Fibroblast of villous mesenchyme (primary cell): ENCODE data around the gene KRT40. TPM values are rescaled to one million over a fixed set of nuclear protein-coding genes. Genes with fewer than 3 reads are reported as not detected.

ENCODE experiments used
- DNase-seq: peaks from one replicate; pipeline ENCODE4 v3.0.0-alpha.2; 2010; ENCODE audit warnings: low read depth
- H3K4me3 ChIP-seq: 2 replicates; pipeline ENCODE4 v1.5.1; 2011; ENCODE audit warnings: low read depth, mild to moderate bottlenecking, low read length
- CTCF ChIP-seq: IDR thresholded peaks from 2 replicates; pipeline ENCODE4 v1.5.1; 2012; ENCODE audit warnings: low read depth, mild to moderate bottlenecking, low read length; ENCODE audit not compliant: insufficient read depth
- total RNA-seq: library from RNA; depleted of rRNA; stranded (reverse); fragments of >200 nt; gene quantifications from 2 replicates; pipeline ENCODE4 v1.2.3, GENCODE V29; 2012

The KRT40 gene
- total RNA-seq, 1 donor, result not detected

GRCh38 chr17:40966848-40967247 is 17.3 kb downstream of the KRT40 start, which contains the start of gene KRT39:
Gene KRT39, minus strand, starts transcription at chr17:40966948. Its CDS starts 92 bp downstream, at chr17:40966856.
- no peak within 1 kb of the TSS for H3K4me3 ChIP-seq
- no peak for DNase-seq
- TF ChIP-seq CTCF, result no peak

GRCh38 chr17:40963838-40964237 is 20.3 kb downstream of the KRT40 start:
- peak; percentile 76 for TF ChIP-seq CTCF
- no peak overlapping the region for H3K4me3 ChIP-seq
- peak; percentile 42 for DNase-seq

- H3K4me3 ChIP-seq, result no peak overlapping the region
- no peak for TF ChIP-seq CTCF
- DNase-seq, result no peak
These were observed 22.0 kb downstream of the KRT40 start for GRCh38 chr17:40962059-40962561.

GRCh38 chr17:40961591-40961990 is 22.5 kb downstream of the KRT40 start:
- TF ChIP-seq CTCF, result no peak
- no peak overlapping the region for H3K4me3 ChIP-seq
- DNase-seq, result no peak

- peak overlapping the region; percentile 17 for H3K4me3 ChIP-seq
- DNase-seq, result peak; percentile 64
- TF ChIP-seq CTCF, result no peak
These were observed 24.0 kb downstream of the KRT40 start for GRCh38 chr17:40960144-40960543.

GRCh38 chr17:40958086-40958953 is 25.8 kb downstream of the KRT40 start:
- H3K4me3 ChIP-seq, result no peak overlapping the region
- no peak for DNase-seq
- TF ChIP-seq CTCF, result no peak
